Tibial nerve (tissue), 4 donors: ENCODE measurements around the gene SRPK2.

ENCODE experiments used
- CTCF ChIP-seq, 5 experiments: fragments of 200-600 bp in 3 of 5; fragments of 450-650 bp in 2 of 5; sonication (generic) in 3 of 5; IDR thresholded peaks; one replicate each; pipeline ENCODE4 v1.5.1; 2016 to 2019; ENCODE audit warnings: antibody characterized with exemption in 5 of 5, mild to moderate bottlenecking in 3 of 5, moderate library complexity in 2 of 5
- EP300 ChIP-seq, 2 donors: sonication (generic); formaldehyde crosslinking; IDR thresholded peaks; one replicate each; pipeline ENCODE4 v1.6.1; 2017; ENCODE audit warnings: antibody characterized with exemption in 2 of 2, mild to moderate bottlenecking in 1 of 2
- POLR2A ChIP-seq, 2 donors: fragments of 450-650 bp; IDR thresholded peaks; one replicate each; pipeline ENCODE4 v1.6.1; 2017; ENCODE audit warnings: antibody characterized with exemption in 2 of 2, mild to moderate bottlenecking in 2 of 2, moderate library complexity in 2 of 2

- TF ChIP-seq CTCF (IDR thresholded peaks at IDR 0.05) (no peak), EP300 (IDR thresholded peaks at IDR 0.05) (no peak), POLR2A (IDR thresholded peaks at IDR 0.05) (no peak)
These were observed 143.2 kb downstream of the SRPK2 start for GRCh38 chr7:105245398-105246114.
